Fibroblast of skin of right biceps (primary cell): ENCODE results near the gene ZNF134.

Source experiments
- DNase-seq: peaks from one replicate; pipeline ENCODE4 v3.0.0-alpha.2; 2013

Gene ZNF134

DNA sequence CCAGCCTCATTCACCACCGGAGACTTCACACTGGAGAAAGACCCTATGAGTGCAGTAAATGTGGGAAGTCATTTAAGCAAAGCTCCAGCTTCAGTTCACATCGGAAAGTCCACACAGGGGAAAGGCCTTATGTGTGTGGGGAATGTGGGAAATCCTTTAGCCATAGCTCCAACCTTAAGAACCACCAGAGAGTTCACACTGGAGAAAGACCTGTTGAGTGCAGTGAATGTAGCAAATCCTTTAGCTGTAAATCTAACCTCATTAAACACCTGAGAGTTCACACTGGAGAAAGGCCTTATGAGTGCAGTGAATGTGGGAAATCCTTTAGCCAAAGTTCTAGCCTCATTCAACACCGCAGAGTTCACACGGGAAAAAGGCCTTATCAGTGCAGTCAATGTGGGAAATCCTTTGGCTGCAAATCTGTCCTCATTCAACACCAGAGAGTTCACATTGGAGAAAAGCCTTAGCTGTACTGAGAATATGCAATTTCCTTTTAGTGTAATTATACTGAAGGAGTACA lies 27.7 kb downstream of the ZNF134 start:
- no peak for DNase-seq

DNA sequence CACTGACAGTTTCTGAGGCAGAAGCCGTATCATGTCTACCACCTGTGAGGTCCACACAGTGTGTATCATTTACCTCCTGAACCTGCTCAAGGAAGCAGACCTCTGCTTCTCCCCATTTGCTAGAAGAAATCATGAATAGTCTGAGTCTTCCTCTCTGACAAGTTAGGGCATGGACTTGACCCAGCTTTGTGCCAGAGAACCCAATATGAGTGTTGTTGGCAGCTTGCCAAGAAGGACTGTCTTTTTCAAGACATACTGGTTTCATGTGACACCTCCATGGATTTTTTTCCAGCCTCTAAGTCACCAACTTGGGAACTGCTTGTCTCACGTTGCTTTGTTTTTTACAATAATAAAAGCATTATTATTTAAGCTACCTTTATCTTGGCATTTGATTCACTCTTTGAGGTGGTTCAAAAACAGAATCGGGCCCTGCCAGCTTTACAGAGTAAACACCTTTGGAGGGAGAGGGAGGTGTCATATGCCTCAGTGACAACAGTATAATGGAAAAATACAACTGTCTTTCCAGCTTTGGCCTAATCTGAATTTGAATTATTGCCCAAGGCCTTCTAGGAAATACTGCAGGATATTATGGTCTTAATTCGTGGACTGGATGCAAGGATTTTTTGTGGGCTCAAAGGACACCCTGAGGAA lies 28.5 kb downstream of the ZNF134 start:
- no peak for DNase-seq

DNA sequence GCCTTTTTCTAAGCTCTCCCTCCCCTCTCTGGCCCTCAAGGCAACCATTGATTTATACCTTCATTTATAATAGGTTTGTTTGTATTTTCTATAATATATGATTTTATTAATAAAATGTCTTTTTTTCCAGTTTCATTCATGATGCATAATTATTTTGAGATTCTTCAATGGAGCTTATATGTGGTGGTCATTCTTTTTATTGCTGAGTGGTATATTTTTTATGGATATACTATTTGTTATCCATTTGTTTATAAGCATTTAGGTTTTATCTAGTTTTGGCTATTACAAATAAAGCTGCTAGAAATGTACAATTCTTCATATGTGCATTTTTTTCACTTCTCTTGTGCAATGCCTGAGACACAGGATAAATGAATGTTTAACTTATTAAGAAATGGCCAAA lies 29.7 kb downstream of the ZNF134 start:
- no peak for DNase-seq

DNA sequence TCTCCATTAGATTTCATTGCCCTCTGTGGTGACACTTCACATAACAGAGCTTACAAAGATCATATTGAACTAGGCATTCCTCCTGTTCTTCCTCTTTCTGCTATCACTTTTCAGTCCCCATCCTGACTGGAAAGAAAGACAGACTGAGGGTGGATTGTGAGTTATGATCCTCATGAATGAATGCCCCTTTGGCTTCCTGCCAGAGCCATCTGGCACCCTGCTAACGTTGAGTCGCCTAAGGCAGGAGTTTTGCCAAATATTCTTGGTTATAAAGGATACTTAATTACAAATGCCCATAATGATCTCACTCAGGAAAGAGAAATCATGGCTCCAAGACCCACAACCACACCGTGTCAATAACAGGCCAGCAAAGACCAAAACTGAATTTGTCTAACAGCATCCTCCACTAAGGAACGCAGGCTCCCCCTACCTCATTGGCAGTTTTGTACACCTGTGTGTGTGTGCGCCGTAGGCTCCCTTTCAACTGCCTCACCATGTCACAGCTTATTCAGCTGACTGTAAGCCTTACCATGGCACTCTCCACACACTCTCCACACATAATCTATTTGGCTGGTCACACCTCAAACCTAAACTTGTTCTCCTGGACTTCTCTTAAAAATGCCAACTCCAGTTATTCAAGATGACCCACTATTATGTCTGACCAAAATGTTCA lies 34.4 kb downstream of the ZNF134 start:
- DNase-seq, result no peak

DNA sequence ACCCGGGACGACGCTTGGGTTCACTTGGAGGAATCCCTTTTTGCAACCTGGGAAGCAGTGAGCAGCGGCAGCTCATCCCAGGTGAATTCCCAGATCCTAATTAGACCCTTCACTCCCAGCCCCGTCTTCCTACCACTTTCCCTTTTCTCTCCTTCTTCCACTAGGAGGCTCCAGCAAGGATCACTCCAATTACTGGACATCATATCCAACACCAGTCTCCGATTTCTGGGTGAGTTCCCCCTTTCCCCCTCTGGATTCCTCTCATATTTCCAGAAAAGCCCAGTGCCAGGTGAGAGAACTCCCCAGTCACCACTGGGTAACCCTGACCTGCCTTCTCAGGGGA lies 37.6 kb downstream of the ZNF134 start:
- no peak for DNase-seq

DNA sequence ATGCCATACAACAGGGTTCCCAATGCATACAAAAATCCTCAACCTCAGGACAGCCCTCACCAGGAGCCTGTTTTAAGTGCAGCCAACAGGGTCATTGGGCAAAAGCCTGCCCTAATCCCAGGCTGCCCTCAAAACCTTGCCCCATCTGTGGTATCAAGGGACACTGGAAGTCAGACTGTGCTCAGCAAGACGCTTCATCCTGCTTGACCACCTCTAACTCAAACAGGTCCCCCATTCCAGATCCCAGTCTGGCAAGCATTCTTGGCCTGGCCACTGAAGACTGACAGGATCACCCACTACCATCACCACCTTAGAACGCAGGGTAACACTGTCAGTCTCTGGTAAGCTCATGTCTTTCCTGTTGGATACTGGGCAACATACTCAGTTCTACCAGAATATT lies 39.6 kb downstream of the ZNF134 start:
- no peak for DNase-seq

DNA sequence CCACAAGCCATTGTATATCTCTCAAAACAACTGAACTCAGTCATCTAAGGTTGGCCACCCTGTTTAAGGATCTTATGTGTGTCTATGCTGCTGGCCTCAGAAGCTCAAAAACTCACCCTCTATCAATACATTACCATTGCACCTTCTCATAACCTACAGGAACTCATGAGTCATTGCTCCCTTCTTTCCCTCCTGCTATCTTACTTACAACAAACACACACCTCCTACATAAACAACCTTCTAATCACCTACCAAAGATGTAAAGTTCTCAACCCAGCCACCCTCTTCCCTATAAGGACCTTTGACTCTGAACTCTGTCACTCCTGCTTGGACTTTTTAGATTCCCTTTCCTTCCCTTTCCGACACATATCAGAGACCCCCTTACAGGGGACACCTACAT lies 41.4 kb downstream of the ZNF134 start:
- no peak for DNase-seq

DNA sequence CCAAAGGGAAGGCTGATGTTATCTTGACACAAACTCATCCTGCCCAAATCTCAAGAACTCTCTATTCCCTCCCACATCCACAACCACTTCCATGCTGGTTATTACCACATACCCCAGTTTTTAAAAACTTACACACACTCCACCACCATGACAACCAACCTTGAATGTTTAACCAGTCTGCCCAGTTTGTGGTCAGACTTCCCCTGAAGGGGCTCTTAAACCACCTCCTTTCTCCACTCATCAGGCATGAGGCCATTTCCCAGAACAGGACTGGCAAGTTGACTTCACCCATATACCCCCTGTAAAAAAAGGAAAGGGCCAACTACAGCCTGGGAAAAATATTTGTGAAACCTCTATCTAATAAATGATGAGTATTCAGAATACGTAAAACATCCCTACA lies 42.3 kb downstream of the ZNF134 start:
- no peak for DNase-seq

DNA sequence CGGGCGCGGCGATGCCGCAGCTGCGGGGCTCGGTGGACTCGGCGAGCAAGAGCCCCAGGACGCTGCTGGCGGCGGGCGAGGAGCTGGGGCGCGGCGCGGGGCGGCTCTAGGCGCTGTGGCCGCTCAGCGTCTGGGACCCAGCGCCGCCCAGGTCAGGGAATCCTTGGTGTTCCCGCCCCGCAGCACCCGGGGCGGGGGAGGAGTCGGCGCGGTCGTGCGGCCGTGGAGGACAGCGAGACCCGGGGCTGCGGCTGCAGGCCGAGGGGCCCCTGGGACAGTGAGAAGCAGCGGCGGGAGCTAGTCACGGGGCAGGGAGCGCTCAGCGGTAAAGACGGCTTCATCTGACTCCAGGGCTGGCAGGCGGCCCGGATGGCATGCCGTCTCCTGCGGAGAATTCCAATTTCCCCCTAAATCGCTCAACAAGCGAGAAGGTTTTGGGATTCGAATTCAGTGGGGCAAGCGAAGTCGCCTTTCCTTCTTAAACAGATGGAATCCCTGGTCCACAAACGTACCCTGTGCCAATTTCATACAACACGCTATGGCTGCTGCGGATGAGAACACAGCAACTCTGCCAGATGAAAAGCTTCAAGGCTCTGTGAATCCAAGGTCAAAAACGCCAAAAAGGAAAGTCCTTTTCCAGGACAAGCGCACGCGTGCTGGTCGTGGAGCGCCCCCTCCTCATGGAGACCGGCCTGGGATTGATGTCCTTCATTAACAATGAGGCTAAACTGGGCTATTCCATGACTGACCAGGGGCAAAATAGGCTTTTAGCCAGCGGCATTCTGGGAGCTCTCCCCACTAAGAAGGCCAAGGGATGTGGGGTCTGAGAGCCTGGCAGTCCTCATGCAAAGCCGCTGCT lies 50.5 kb downstream of the ZNF134 start:
- peak; percentile 66 for DNase-seq

DNA sequence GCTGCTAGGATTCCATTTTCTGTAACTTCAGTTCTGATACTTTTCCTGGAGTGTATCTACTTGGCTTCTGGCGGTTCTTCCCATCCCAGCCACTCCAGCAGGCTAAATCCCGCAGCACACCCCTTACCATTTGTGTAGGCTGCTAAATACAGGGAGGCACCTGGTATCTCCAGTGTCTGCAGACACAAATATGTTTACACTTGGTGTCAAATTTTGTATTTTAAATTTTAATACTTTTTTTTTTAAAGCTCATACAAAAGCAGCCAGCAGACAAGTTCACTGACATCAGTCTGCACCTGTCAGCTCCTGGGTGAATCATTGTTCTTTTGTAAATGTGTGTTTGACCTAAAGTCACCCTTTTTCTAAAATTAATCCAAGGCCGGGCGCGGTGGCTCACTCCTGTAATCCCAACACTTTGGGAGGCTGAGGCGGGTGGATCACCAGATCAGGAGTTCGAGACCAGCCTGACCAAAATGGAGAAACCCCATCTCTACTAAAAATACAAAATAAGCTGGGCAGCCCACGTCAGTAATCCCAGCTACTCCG lies 51.3 kb downstream of the ZNF134 start:
- no peak for DNase-seq

DNA sequence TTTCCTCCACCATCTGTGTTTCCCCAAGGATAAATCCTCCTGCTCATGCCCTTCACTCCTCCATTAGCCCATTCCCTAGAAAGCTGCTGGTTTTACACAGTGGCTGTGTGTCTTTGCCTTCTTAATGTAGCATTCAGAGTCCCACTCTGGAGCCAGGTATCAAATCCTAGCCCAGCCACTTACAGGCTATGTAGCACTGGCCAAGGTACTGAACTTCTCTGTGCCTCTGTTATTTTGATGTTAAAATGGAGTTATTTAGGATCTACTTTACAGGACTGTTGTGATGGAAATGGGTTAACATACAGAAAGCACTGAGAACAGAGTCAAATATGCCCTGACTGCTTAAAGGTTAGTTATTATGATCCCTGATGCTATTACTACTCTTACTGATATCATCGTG lies 53.2 kb downstream of the ZNF134 start:
- DNase-seq, result no peak

DNA sequence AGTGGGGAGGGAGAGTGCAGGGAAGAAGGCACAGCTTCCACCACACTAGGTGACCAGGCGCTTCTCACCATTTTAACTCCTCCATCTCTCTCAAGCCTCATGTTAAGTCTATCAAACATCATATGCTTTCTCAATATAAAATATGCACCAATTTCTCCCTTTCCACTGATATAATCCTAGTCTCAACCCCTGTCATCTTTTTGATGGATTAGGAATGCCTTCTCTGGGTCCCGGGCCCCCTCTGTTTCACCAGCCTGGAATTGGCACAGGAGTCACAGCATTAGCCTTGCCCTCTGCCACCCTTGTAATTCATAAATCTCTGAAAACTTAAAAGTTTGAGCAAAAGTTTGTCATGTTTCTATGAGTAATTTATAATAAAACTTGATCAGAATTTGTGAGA lies 54.6 kb downstream of the ZNF134 start, which contains the start of gene ZSCAN4:
Gene ZSCAN4, plus strand, starts transcription at position 301 of the 400 bp plus-strand sequence. CDS start 7,211 bp downstream, outside the sequence.
- no peak for DNase-seq

DNA sequence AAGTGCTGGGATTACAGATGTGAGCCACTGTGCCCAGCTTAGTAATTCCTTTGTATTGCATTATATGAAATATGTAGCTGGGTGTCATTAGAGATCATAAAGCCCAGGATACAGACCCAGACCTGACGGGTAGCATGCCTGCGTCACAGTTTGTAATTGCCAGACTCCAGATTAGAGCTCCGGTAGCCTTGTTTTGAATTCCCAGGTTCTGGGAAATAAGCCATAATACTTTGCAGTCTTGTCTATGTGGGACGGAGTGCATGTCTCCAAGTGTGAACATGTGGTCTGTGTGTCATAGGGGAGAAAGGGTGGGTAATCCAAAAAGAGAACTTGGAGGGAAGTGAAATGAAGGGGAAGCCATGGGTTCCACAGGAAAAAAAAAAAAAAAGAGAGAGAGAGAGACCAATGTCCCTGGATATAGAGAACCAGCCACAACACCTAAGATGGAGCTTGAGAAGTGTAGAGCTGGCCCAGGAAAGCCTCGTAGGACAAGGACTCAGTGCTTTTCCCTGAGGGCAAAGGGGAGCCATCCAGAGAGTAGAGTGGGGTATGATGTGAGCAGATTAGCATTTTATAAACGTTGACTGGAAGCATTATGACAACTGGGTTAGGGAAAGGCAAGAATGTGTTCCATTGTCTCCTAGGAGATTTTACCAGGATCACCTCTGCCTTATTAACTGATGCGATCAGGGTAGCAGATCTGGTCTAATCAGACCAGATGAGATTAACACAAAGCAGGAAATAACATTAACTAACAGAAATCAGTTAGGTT lies 57.3 kb downstream of the ZNF134 start:
- no peak for DNase-seq

DNA sequence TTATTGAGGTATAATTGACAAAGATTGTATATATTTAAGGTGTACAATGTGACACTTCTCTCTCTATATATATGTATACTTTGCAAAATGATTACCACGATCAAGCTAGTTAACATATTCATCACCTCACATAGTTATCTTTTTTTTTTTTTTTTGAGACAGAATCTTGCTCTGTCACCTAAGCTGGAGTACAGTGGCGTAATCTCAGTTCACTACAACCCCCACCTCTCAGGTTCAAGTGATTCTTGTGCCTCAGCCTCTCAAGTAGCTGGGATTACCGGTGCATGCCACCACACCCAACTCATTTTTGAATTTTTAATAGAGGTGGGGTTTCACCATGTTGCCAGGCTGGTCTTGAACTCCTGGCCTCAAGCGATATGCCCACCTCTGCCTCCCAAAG lies 58.4 kb downstream of the ZNF134 start:
- DNase-seq, result no peak
